GM18526 (cell line): ENCODE measurements around the gene CCDC92B.

ENCODE experiments used
- POLR2A ChIP-seq: IDR thresholded peaks from 3 replicates; pipeline ENCODE4 v1.6.1; 2011; ENCODE audit not compliant: insufficient read length; ENCODE audit errors: extremely low read depth

The CCDC92B gene

DNA sequence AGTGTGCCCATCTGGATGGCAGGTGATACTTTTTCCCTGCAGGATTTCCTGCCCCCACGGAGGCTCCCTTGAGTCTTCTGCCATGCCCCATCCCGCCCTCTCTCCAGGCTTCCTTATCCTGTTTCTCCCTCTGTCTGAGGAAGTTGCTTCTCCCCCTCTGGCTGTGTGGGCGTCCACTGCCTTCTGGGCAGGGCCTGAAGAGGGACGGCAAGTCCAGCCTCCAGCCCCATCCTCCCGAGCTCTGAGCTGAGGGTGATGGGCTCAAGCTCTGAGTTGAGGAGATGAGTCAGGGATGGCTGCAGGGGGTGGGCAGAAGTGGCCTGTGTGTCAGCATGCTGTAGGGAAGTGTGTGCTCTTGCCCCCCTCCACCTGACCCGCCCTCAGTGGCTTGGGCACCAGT, 32.6 kb upstream of the CCDC92B start:
- no peak for TF ChIP-seq POLR2A

DNA sequence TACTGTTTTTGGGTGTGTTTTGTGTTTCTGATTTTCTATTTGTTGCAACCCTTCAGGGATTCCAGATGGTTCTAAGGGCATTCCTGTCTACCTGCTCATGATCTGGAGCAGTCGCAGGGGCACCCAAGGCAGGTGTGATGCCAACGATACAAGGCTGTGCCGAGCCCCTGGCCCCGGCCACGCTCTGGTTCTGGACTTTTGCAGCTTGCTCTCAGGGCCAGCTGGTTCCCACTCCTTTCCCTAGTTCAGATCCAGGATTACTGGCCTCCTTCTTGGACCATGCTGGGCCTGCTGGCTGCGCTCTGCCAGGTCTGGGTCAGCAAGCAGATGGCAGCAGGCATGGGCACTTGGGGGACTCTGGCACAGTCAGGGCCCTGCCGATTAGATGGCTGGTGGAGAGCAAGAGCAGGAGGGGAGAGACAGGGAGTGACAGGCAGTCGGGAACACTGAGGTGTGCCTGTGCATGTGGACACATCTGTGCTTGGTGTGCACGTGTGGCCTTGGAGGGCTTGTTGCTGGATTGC, 31.5 kb upstream of the CCDC92B start:
- TF ChIP-seq POLR2A: no peak

DNA sequence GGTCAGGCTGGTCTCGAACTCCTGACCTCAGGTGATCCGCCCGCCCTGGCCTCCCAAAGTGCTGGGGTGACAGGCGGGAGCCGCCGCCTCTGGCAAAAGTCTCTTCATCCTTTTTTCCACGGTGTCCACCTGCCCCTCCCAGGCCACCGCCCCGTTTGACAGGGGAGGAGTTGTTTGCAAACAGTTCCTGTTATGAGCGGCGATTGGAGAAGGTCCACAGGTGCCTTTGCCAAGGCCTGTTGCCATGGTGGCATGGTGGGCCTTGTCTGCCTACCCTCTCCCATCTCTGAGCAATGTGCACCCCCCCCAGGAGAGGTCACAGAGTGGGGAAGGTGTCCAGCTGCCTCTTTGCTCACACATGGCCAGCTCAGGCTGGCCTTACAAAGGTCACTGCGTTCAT, 30.8 kb upstream of the CCDC92B start:
- TF ChIP-seq POLR2A: no peak

DNA sequence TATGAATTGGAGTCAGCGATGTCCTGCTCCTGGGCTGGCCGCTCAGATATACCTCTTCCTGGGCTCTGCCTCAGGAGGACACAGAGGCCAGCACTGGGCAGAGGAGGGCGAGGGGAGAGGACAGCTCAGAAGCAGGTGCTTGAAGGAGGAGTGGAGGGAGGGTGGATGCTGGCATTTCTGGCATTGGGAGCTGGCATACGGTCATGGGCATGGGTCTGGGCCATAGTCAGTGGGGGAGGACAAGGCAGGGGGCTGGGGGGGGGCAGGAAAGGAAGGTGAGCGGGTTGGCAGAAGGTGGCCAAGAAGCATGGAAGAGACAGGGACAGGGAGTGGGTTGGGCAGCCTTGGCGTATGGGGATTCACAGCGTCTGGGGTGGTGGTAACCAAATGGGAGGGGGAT, 30.1 kb upstream of the CCDC92B start:
- TF ChIP-seq POLR2A: no peak

DNA sequence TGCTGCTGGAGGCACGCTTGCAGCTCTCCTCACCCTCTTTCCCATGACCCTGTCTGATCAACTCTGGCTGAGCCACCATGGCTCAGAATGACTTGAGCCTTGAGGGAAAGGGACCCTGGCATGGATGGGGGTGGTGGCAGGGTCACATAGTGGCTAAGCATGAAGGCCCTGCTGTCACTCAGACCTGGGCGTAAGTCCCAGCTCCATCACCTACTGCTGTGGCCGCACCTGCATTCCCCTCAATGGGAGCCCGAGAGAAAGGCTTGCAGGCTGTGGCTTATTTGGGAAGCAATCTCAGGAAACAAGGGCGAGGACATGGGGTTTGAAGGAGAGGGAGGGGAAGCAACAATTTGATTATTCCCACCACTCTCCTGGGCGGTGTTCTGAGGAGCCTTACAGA, 29.0 kb upstream of the CCDC92B start:
- TF ChIP-seq POLR2A: no peak

DNA sequence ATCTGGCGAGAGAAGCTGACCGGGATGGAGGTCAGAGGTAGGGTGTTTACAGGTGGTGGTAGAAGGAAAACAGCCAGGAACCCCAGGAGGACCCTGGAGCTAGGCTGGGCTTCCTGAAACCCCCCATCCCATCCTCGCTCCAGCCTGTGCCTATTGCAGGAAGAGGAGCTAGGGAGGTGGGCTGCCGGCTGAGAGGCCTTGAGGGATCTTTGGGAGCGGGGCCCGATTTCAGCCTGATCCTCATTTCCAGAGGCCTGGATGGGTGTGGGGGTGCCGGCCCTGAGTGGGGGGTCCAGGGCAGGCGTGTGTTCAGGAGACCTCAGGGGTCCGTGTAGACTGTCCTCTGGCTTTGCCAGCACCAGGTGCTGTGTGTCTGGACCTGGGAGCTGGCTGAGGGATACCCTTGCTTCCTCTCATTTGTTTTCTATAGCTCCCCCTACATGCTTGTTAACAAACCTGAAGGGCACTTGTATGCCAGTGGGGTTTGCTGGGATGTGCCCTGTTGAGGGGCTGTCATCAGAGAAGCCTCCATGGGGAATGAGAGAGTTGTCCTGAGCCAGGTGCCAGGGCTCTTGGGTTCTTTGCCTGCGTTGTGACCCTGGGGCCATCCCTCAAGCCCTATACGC, 27.9 kb upstream of the CCDC92B start:
- no peak for TF ChIP-seq POLR2A

DNA sequence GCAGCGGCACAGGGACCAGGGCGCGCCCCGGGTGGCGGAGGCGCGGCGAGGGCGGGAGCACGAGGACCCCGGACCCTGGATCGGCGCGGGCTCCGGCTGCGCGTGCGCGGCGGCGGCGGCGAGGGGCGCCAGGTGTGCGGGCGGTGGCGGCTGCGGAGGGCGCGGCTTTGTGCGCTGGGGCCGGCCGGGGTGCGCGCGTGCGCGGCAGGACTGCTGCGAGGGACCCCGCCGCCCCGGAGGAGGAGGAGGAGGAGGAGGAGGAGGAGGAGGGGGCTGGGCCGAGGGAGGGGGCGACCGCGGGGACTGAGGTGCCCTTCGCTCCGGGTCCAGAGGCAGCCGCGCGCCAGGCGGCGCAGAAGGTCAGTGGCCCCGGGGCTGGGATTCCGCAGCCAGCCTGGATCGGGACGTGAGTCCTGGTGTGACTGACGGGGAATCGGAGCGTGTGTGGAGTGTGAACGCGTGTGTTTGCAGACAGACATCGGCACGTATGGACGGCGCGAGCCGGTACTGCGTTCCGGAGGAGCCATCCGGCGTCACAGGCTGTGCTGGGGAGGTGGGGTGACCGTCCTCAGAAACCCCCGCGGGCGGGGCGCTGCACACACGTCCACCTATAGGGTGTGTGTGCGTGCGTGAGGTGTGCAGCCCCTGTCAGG, 27.3 kb upstream of the CCDC92B start:
- TF ChIP-seq POLR2A: no peak

DNA sequence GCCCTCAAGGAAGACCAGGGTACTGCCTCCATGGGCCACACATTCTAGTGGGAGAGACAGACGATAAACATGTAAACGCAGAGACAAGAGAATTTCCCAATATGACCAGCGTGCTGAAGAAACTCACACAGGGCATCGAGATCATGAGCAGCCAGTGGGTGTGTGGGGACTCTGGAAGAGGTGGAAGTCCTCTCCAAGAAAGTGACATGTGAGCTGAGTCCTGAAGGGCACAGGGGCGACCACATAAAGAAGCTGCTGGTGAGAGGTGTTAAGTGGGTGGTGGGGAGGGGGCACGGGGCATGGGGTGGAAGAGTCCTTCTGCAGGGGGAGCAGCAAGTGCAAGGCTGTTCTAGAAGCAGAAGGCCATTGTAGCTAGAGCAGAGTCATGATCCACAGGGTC, 25.8 kb upstream of the CCDC92B start:
- TF ChIP-seq POLR2A: no peak

DNA sequence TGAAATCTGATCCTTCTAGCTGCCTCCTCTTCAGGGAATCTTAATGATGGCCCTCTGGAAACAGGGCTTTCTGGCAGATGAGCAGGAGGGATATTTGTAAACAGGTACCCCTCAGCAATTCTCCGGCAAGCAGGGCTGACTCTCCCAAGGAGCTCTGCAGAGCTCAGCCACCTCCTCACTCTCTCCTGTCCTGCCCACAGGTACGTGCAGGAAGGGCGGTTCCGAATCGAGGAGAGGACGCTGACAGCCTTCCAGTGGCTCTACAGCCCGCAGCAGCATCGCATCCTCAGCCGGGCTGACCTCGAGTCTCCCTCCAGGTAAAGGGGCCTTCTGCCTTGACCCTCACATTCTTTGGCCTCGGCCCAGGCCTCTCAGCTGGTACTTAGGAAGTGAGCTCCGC, 20.7 kb upstream of the CCDC92B start:
- TF ChIP-seq POLR2A: no peak

DNA sequence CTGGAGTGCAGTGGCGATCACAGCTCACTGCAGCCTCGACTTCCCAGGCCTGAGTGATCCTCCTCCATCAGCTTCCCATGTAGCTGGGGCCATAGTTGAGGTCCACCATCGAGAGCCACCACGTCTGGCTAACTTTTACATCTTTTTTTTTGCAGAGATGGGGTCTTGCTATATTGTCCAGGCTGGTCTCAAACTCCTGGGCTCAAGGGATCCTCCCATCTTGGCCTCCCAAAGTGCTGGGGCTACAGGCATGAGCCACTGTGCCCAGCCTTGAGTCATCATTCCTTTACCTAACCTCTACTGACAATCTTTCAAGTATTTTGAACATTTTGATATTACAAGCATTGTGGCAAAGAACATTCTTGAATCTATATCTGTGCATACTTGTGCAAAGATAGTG, 9.4 kb upstream of the CCDC92B start:
- TF ChIP-seq POLR2A: no peak

DNA sequence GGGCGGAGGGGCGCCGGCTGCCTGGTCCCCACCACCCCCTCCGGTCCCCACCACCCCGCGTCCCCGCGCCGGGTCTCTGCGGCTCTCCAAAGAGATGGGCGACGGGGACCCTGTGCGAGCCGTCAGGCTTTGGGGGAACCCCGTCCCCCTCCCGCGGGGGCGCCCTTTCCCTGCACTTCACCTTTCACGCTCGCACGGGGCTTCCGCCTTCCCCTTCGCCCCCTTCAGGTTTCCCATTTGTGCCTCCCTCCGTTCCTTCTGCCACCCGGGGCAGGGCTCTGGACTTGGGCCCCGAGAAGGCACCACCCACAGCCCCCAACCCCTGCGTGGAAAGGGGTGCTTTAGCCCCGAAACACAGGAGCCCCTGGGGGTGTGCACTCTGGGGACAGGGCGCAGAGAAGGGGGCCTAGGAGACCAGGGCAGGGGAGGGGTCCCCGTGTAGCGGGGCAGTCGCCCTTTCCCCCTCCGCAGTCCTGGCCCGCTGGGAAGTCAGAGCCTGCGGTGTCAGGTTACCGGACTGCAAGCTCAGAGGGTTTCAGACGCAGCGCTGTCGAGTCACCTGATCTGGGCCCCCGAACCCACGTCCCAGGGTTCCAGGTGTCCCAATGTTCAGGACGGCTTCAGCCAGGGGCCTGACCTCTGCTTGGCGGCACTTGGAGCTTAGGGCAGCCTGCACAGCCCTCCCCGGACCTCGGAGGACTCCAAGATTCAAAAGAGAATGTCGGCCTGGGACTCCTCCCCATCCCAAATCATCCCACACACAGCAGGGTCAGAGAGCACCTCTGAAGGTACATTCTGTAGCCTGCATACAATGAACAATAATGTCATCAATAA, 6.7 kb upstream of the CCDC92B start:
- no peak for TF ChIP-seq POLR2A

DNA sequence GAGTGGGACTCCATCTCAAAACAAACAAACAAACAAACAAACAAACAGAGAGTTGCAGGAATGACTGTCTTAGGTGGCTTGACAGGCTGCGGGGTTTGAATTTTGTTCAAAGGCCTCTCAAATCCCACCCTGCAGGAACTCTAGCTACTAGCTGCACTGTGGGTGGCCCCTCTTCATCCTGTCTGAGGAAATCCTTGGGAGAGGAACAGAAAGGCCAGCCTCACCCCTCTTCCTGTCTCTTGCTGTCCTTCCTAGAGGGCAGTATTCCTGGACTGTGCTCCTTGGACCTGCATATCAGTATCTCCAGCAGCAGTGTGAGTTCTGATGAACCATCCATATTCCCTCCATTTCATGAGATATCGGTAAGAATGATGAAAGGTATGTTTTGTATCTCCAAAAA, 2.0 kb upstream of the CCDC92B start:
- no peak for TF ChIP-seq POLR2A

DNA sequence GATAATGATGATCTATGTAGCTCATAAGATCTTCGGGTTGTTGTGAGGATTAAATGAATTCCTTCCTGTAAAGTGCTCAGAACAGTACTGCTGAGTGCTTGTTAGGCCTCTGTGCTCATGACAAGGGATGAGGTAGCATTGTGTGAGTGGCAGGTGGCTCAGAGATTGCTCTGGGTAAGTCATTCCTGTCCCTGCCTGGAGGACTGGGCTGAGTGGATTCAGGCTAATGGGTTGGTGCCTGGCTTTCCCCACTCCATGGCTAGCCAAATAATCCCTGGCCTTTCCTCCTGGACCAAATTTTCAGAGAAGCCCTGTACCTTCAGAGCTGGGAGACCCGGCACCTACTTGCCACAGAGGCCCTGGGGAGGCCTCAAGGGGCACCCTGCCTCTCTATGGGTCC, 1.3 kb upstream of the CCDC92B start:
- no peak for TF ChIP-seq POLR2A

DNA sequence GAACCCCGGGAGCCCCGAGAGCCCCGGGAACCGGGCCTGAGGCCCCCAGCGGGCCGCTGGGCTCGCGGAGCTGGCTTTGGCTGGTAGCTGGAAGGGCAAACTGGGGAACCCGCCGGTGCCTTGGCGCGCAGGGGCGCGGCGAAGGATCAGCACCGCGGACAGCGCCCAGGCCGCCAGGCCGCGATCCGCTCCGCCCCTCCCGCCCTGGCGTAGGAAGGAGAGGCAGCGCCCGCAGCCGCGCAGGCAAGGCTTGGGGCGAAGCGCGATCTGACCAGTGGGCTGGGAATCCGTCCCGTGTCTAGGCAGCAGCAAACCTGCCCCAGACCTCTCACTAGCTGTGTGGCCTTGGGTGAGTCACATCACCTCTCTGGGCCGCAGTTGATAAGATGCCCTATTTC, 331 bp upstream of the CCDC92B start:
- no peak for TF ChIP-seq POLR2A

DNA sequence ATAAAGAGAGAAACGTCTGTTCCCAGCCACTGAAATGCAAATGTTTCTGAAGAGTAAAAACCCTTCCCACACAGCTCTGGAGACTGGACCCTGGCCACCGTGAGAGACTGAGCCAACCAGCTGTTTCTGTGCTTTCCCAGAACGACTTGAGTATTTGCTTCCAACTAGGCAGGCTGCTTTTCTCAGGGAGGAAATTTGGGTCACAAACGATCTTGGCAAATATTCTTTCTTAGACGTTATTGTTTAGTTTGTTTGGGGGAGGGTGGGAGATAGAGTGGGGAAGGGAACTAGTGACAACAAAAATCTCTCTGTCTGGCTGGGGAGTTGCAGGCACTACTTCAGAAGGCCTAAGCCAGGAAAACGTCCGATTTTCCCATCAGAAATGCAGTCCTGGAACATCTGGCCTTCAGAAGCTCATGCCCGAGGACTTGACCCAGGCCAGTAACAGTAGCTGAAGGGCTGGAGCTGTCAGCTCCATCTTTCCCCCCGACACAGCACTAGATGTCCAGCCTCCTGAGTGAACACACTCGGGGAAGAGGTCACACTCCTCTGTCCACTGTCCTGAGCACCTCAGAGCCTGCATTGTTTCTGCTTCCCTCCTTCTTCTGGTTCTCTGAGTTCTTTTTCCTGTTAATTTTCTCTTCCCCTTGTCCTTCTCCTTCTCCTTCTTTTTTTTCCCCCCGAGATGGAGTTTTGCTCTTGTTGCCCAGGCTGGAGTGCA, 4.0 kb downstream of the CCDC92B start:
- TF ChIP-seq POLR2A: no peak

DNA sequence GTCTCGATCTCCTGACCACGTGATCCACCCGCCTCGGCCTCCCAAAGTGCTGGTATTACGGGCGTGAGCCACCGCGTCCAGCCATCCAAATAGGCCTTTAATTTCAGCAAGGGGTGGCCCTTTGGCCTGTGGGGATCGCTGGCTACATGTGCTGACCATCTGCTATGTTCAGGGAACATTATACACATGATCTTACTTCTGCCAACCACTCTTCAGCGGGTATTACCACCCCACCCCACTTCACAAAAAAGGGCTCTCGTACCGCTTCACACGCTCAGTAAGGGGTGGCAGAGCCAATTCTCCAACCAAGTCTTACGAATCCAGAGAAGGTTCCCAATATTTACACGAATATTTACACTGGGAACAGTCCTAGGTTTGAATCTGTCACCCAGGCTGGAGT, 11.8 kb downstream of the CCDC92B start:
- no peak for TF ChIP-seq POLR2A

DNA sequence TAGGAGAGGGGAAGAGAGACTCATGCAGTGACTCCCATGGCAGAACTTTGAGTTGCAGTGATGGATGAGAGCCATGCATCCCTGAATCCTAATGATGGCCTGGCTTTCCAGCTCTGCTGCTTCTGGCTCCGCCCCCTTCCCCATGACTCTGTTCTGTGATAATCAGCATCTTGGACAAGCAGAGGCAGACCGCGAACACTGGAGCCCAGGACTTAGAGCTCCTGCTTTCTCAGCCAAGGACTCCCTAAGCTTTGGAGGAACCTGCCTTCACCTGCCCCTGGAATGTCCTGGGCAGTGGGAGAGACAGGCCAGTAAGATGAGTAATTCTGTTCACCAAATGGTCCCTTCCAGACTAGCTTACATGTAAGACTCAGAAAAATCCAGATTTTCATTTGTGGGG, 12.5 kb downstream of the CCDC92B start:
- TF ChIP-seq POLR2A: no peak
